HG02759 (cell line): ENCODE results near the gene PHACTR3.

Experiments used
- ATAC-seq: cut with Tn5 transposase; IDR thresholded peaks from one replicate; pipeline ENCODE4 v1.9.1; 2021; ENCODE audit warnings: mild to moderate bottlenecking, moderate library complexity; ENCODE audit not compliant: unreplicated experiment

Gene PHACTR3

GRCh38 chr20:59588236-59588855 lies 16.0 kb upstream of the PHACTR3 start:
- no peak for ATAC-seq

DNA sequence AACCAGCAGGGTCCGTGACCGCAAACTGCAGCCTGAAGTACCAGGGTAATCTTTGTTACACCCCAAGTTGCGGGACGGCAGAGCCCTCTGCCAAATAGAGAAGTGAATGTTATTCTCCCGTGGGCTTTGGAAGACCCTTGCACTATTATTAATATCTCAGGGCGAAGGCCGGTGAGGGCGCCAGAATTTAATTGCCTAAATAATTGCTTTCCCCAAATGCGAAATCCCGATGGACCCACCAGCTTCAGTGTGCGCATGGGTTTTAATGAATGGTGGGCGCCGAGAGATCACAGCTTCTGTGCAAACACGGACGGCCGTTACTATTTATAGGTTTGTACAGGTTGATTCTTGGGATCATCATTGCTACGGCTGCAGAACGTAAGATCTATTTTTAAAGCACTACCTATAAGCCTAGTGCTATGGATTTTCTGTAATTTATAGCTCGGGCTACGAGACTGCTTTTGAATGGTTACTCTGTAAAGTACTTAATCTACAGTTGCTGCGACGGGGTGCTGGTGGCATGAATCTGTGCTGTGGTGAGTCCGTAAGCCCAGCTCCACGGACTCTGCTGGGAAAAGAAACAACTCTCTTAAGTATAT lies 15.2 kb upstream of the PHACTR3 start:
- ATAC-seq = no peak

DNA sequence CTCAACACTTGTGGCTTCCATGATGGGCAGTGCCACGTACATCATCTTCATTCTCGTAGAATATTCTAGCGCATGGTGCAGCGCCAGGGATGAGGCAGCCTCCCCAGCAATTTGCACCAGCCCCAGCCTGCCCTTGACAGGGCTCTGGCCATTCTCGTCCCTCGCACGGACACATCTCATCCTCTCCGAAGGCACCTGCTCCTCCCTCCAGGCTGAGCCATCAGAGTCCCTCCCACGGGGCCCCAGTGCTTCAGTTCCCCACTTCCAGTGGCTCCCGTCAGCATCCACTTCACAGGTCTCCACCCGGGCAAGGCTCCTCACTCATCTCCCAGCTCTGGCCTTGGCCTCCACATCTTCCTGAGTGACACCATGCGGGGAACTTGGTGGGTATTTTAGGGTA lies 13.3 kb upstream of the PHACTR3 start:
- ATAC-seq = no peak

GRCh38 chr20:59596690-59597089 lies 7.7 kb upstream of the PHACTR3 start:
- no peak for ATAC-seq

DNA sequence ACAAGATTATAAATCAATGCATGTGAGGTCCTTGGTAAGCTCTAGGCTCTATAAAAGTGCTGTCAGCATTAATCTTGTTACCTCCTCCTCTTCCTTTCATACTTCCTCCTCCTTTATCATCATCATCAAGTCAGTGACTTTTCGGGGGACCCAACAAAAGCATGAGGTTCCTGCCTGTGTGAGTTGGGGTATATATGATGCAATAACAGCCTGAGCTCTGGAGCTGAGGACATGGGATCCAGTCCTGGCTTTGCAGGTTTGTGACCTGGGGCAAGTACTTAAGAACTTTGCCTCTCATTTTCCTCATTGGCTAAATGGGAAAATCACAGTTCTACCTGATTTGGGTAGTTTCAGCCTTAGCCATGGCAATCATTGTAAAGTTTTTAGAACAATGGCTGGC lies 7.1 kb upstream of the PHACTR3 start:
- ATAC-seq = no peak

DNA sequence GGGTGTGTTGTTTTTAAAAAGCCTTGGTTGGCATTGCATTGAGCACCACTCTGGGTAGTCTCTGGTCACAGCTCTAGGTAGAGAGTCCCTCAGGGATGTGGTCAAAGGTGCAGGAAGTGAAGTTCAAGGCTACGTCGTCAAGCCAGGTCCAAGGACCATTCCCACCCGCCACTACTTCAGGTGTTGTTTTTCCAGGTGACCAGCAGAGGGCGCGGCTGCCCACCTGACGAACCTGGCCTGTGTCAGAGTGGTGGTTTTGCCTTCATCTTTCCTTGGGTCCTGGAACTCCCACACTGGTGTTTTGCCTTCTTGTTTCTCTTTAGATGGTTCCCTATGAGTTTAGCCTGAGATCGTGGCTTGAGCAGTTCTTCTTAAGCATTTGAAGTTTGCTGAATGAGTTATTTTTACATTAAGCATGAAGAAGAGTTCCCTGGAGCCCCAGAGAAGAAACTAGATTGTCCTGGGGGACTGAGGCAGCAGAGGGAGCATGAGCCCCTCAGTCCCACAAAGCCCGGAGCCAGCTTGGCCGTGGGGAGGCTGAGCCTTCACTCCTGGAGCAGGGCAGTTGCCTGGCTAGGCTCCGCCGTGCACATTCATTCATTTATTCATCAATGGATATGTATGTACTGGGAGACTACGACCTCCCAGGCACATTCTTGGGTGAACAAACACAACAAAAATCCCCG lies 5.6 kb upstream of the PHACTR3 start:
- ATAC-seq = no peak

GRCh38 chr20:59599941-59600340 lies 4.4 kb upstream of the PHACTR3 start:
- no peak for ATAC-seq

- ATAC-seq = no peak
Observed at GRCh38 chr20:59600472-59600871, 3.9 kb upstream of the PHACTR3 start.

GRCh38 chr20:59602546-59603080 lies 1.7 kb upstream of the PHACTR3 start:
- ATAC-seq = no peak

DNA sequence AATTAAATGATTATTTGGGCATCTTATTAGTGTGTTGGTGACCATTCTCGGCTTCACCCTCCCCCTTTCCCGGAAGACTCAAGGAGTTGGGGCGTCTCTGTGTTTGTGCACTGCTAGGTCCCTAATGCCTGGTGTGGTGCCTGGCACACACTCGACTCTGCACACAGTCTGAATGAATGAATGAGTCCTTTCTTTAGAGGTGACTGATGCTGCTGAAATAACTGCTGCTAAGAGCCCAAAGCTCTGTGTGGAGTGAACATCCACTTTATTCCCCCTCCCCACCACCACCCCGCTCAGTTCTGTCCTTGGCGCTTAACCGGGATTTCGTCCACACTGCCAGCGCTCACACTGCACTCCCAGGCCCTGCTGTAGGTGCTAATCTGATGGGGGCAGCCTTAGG lies 1.2 kb upstream of the PHACTR3 start:
- ATAC-seq = no peak

GRCh38 chr20:59604741-59605600 lies 631 bp downstream of the PHACTR3 start:
- no peak for ATAC-seq

GRCh38 chr20:59605601-59606364 lies 1.4 kb downstream of the PHACTR3 start:
- no peak for ATAC-seq

- ATAC-seq = no peak
Observed at GRCh38 chr20:59606566-59606965, 2.2 kb downstream of the PHACTR3 start.

GRCh38 chr20:59608396-59608795 lies 4.1 kb downstream of the PHACTR3 start:
- no peak for ATAC-seq

GRCh38 chr20:59608871-59609270 lies 4.5 kb downstream of the PHACTR3 start:
- no peak for ATAC-seq

GRCh38 chr20:59611286-59611685 lies 6.9 kb downstream of the PHACTR3 start:
- ATAC-seq = no peak

DNA sequence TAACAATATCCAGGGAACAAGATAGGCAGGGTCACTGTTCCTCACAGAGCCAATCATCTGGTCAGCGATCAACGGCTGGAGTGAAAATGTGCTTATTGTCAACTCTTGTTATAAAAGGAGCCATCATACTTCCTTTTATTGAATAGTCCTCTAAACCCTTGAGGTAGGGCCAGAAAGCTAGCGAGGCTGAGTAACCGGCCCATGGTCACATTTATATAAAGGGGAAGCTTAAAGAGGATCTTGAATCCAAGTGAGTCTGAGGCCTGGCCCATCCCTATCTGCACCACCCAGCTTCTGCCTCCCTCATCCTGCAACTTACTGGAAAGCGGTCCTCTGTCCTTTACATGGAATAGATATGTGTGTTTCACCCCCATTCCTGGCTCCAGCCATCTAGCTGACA lies 9.5 kb downstream of the PHACTR3 start:
- ATAC-seq = no peak

GRCh38 chr20:59614714-59615113 lies 10.4 kb downstream of the PHACTR3 start:
- ATAC-seq = no peak

DNA sequence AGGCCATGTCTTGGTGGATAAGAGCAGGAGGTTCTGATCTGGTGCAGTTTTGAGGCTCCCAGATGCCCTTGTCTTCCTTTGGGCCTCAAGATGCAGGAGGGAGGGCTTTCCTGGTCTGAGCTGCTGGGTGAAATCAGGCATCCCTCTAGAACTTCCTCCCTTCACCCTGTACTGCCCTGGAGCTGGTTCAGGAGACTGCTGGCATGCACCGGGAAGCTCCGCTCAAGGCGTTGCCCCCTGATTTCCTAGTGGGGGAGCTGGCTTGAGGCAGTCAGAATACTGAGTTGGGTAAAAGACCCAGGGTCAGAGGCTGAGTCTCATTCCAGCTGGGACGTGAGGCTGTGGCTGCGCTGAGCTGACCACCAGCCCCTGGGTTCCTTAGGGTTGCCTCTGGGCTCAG lies 12.0 kb downstream of the PHACTR3 start:
- no peak for ATAC-seq

- no peak for ATAC-seq
Observed at GRCh38 chr20:59617221-59617620, 12.9 kb downstream of the PHACTR3 start.

GRCh38 chr20:59618131-59618530 lies 13.8 kb downstream of the PHACTR3 start:
- no peak for ATAC-seq
